Activated gamma-delta T cell (primary cell): Measurements from ENCODE around the gene CRIM1.

Experiments
- DNase-seq: peaks from one replicate; lab custom pipeline; 2025; lab: John Stamatoyannopoulos, UW

CRIM1 gene

GRCh38 chr2:36373149-36373926 is 17.8 kb downstream of the CRIM1 start:
- DNase-seq, result no peak

- no peak for DNase-seq
Observed at GRCh38 chr2:36374585-36374984, 19.0 kb downstream of the CRIM1 start.

GRCh38 chr2:36376319-36376765 is 20.8 kb downstream of the CRIM1 start:
- DNase-seq, result no peak

GRCh38 chr2:36376992-36377738 is 21.6 kb downstream of the CRIM1 start:
- no peak for DNase-seq

- DNase-seq, result no peak
Observed at GRCh38 chr2:36379710-36380448, 24.3 kb downstream of the CRIM1 start.

GRCh38 chr2:36380624-36381481 is 25.3 kb downstream of the CRIM1 start:
- DNase-seq, result no peak

- DNase-seq, result no peak
Observed at GRCh38 chr2:36381993-36382392, 26.4 kb downstream of the CRIM1 start.

- no peak for DNase-seq
Observed at GRCh38 chr2:36382472-36382871, 26.9 kb downstream of the CRIM1 start.

- DNase-seq, result no peak
Observed at GRCh38 chr2:36383726-36384125, 28.1 kb downstream of the CRIM1 start.

GRCh38 chr2:36384454-36384853 is 28.9 kb downstream of the CRIM1 start:
- DNase-seq, result no peak

- DNase-seq, result no peak
Observed at GRCh38 chr2:36385603-36386002, 30.0 kb downstream of the CRIM1 start.

- DNase-seq, result no peak
Observed at GRCh38 chr2:36387258-36387916, 31.8 kb downstream of the CRIM1 start.

- no peak for DNase-seq
Observed at GRCh38 chr2:36388472-36388871, 32.9 kb downstream of the CRIM1 start.

- DNase-seq, result no peak
Observed at GRCh38 chr2:36389091-36389564, 33.5 kb downstream of the CRIM1 start.

GRCh38 chr2:36389577-36389976 is 34.0 kb downstream of the CRIM1 start:
- no peak for DNase-seq

- no peak for DNase-seq
Observed at GRCh38 chr2:36392571-36393255, 37.1 kb downstream of the CRIM1 start.

- DNase-seq, result no peak
Observed at GRCh38 chr2:36393738-36394256, 38.2 kb downstream of the CRIM1 start.

GRCh38 chr2:36394804-36395203 is 39.2 kb downstream of the CRIM1 start:
- DNase-seq, result no peak

- no peak for DNase-seq
Observed at GRCh38 chr2:36395866-36396265, 40.3 kb downstream of the CRIM1 start.
